Osteoblast (primary cell): ENCODE results near the gene ACTR8. TPM values are rescaled to one million over a fixed set of nuclear protein-coding genes. Genes with fewer than 3 reads are reported as not detected.
A peak's percentile ranks its signal among the peaks of the same experiment; 100 is the strongest.

Source experiments
- DNase-seq: peaks from one replicate; pipeline ENCODE4 v3.0.0; 2011; ENCODE audit warnings: low spot score, mixed read lengths; ENCODE audit not compliant: insufficient read length; ENCODE audit errors: missing footprints
- H2AFZ ChIP-seq: 2 replicates; pipeline ENCODE4 v1.6.0; 2011; ENCODE audit warnings: mild to moderate bottlenecking, low read length
- H3K27ac ChIP-seq: 2 replicates; pipeline ENCODE4 v1.5.1; 2011; ENCODE audit warnings: mild to moderate bottlenecking, low read depth, low read length, moderate library complexity
- H3K27me3 ChIP-seq: 2 replicates; pipeline ENCODE4 v1.6.0; 2012; ENCODE audit warnings: mild to moderate bottlenecking, control low read depth, inconsistent platforms, low read length, moderate library complexity; ENCODE audit not compliant: insufficient read depth
- H3K36me3 ChIP-seq: 2 replicates; pipeline ENCODE4 v1.5.1; 2011; ENCODE audit warnings: mild to moderate bottlenecking, low read length, control low read depth, moderate library complexity; ENCODE audit not compliant: insufficient read depth
- H3K4me1 ChIP-seq: 2 replicates; pipeline ENCODE4 v1.5.1; 2011; ENCODE audit warnings: mild to moderate bottlenecking, low read length, control low read depth, moderate library complexity; ENCODE audit not compliant: insufficient read depth
- H3K4me2 ChIP-seq: 2 replicates; pipeline ENCODE4 v1.6.0; 2011; ENCODE audit warnings: mild to moderate bottlenecking, low read length; ENCODE audit not compliant: insufficient read depth
- H3K4me3 ChIP-seq: fragments of 200-600 bp; sonication (generic); 3 replicates; pipeline ENCODE4 v1.5.1; 2012; ENCODE audit warnings: mild to moderate bottlenecking, low read length, inconsistent platforms; ENCODE audit not compliant: insufficient read depth
- H3K79me2 ChIP-seq: 2 replicates; pipeline ENCODE4 v1.6.0; 2012; ENCODE audit warnings: mild to moderate bottlenecking, low read length, control low read depth, inconsistent platforms; ENCODE audit not compliant: insufficient read depth
- H3K9me3 ChIP-seq: 2 replicates; pipeline ENCODE4 v1.5.1; 2011; ENCODE audit warnings: low read depth, low read length, control low read depth
- H4K20me1 ChIP-seq: 2 replicates; pipeline ENCODE4 v1.6.0; 2012; ENCODE audit warnings: mild to moderate bottlenecking, low read length, control low read depth; ENCODE audit not compliant: insufficient read depth
- CTCF ChIP-seq: IDR thresholded peaks from 2 replicates; pipeline ENCODE4 v1.5.1; 2011; ENCODE audit warnings: mild to moderate bottlenecking, low read depth, low read length, moderate library complexity; ENCODE audit errors: extremely low read depth
- total RNA-seq: library from RNA; depleted of rRNA; stranded (reverse); fragments of >200 nt; gene quantifications from 2 replicates; pipeline ENCODE4 v1.2.3, GENCODE V29; 2012

ACTR8 gene
- total RNA-seq, 1 donor = 35.1 TPM

GRCh38 chr3:53844262-53845102 lies 37.5 kb downstream of the ACTR8 start:
- Histone ChIP-seq H3K9me3 (no peaks in the 10 kb centered on the region), H3K27ac (no peak overlapping the region), H3K79me2 (no peaks in the 10 kb centered on the region), H4K20me1 (no peaks in the 10 kb centered on the region), H3K36me3 (no peaks in the 10 kb centered on the region), H3K27me3 (peaks cover 38% of the 10 kb centered on the region), H3K4me2 (no peak overlapping the region), H2AFZ (no peak overlapping the region), H3K4me1 (peaks cover 4% of the 10 kb centered on the region), H3K4me3 (no peak overlapping the region)
- no peak for DNase-seq
- TF ChIP-seq CTCF = no peak

GRCh38 chr3:53843195-53844177 lies 38.5 kb downstream of the ACTR8 start:
- DNase-seq = no peak
- Histone ChIP-seq H3K79me2 (no peaks in the 10 kb centered on the region), H3K4me1 (peaks cover 4% of the 10 kb centered on the region), H3K4me2 (no peak overlapping the region), H2AFZ (no peak overlapping the region), H3K4me3 (no peak overlapping the region), H4K20me1 (no peaks in the 10 kb centered on the region), H3K27ac (no peak overlapping the region), H3K36me3 (no peaks in the 10 kb centered on the region), H3K27me3 (peaks cover 35% of the 10 kb centered on the region), H3K9me3 (no peaks in the 10 kb centered on the region)
- no peak for TF ChIP-seq CTCF

- Histone ChIP-seq H3K9me3 (no peaks in the 10 kb centered on the region), H3K79me2 (no peaks in the 10 kb centered on the region), H3K4me1 (peaks cover 4% of the 10 kb centered on the region), H3K4me3 (no peak overlapping the region), H3K4me2 (no peak overlapping the region), H3K27ac (no peak overlapping the region), H4K20me1 (no peaks in the 10 kb centered on the region), H3K27me3 (peaks cover 28% of the 10 kb centered on the region), H2AFZ (no peak overlapping the region), H3K36me3 (no peaks in the 10 kb centered on the region)
- no peak for DNase-seq
- peak; percentile 22 for TF ChIP-seq CTCF
These were observed 39.3 kb downstream of the ACTR8 start for GRCh38 chr3:53842436-53843194.
